Nephron (organoid): ENCODE data around the gene ARNT2.

Experiments
- H3K27ac Mint-ChIP-seq, 3 experiments: 2 replicates each; pipeline ENCODE4 v1.8.0; 2020; ENCODE audit warnings: mixed read lengths in 3 of 3, mild to moderate bottlenecking in 2 of 3, moderate library complexity in 1 of 3
- H3K27me3 Mint-ChIP-seq: 2 replicates; pipeline ENCODE4 v1.8.0; 2021; ENCODE audit warnings: low read depth, mild to moderate bottlenecking, moderate library complexity, mixed read lengths
- H3K36me3 Mint-ChIP-seq: 2 replicates; pipeline ENCODE4 v1.8.0; 2020; ENCODE audit warnings: low read depth, mixed read lengths
- H3K4me1 Mint-ChIP-seq: 2 replicates; pipeline ENCODE4 v1.8.0; 2020; ENCODE audit warnings: mixed read lengths
- H3K4me3 Mint-ChIP-seq, 3 experiments: 2 replicates each; pipeline ENCODE4 v1.8.0; 2020; ENCODE audit warnings: mild to moderate bottlenecking in 3 of 3, mixed read lengths in 3 of 3, moderate library complexity in 2 of 3
- H3K9me3 Mint-ChIP-seq: 2 replicates; pipeline ENCODE4 v1.8.0; 2020; ENCODE audit warnings: mixed read lengths
- TF ChIP-seq, protein P1 (sequence below), 3 experiments: fragments of 200-600 bp; sonication (generic); IDR thresholded peaks; one replicate each; pipeline ENCODE4 v1.5.0; 2021; ENCODE audit warnings: antibody characterized with exemption in 3 of 3; ENCODE audit not compliant: unreplicated experiment in 3 of 3

Gene ARNT2

GRCh38 chr15:80536716-80537115, 132.5 kb downstream of the ARNT2 start:
- TF ChIP-seq, protein P1, sequence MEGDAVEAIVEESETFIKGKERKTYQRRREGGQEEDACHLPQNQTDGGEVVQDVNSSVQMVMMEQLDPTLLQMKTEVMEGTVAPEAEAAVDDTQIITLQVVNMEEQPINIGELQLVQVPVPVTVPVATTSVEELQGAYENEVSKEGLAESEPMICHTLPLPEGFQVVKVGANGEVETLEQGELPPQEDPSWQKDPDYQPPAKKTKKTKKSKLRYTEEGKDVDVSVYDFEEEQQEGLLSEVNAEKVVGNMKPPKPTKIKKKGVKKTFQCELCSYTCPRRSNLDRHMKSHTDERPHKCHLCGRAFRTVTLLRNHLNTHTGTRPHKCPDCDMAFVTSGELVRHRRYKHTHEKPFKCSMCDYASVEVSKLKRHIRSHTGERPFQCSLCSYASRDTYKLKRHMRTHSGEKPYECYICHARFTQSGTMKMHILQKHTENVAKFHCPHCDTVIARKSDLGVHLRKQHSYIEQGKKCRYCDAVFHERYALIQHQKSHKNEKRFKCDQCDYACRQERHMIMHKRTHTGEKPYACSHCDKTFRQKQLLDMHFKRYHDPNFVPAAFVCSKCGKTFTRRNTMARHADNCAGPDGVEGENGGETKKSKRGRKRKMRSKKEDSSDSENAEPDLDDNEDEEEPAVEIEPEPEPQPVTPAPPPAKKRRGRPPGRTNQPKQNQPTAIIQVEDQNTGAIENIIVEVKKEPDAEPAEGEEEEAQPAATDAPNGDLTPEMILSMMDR (IDR thresholded peaks at IDR 0.05; ENCODE audit: unreplicated experiment in 3 of 3) = no peak
- Mint-ChIP-seq H3K27me3 (no peaks in the 10 kb centered on the region), H3K36me3 (peaks cover 68% of the 10 kb centered on the region), H3K4me3 (no peak overlapping the region), H3K27ac (no peak overlapping the region), H3K4me1 (peaks cover 5% of the 10 kb centered on the region), H3K9me3 (peaks cover 24% of the 10 kb centered on the region)

DNA sequence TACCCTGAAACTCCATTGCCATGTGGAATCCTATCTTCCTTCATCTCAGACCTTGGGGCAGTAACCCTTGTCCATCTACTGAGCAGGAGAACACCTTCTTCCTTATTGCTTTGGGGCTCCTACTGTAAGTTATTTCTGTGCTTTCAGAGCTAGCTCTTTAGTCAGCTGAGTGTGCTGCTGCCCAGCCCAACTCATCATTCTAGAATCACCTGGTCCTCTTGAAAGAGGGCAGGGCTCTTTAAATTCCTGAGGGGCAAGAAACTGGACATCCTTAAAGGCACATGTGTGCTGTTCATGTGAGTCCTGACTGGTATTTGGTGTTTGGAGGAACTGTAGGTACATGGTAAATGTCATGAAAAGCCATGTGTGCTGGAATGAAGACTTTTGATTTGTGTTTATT, 140.9 kb downstream of the ARNT2 start:
- Mint-ChIP-seq H3K9me3 (peaks cover 7% of the 10 kb centered on the region), H3K27me3 (no peaks in the 10 kb centered on the region), H3K4me1 (peaks cover 5% of the 10 kb centered on the region), H3K36me3 (peaks cover 37% of the 10 kb centered on the region), H3K27ac (no peak overlapping the region), H3K4me3 (no peak overlapping the region)
- TF ChIP-seq, protein P1 (IDR thresholded peaks at IDR 0.05; ENCODE audit: unreplicated experiment in 3 of 3) = no peak

DNA sequence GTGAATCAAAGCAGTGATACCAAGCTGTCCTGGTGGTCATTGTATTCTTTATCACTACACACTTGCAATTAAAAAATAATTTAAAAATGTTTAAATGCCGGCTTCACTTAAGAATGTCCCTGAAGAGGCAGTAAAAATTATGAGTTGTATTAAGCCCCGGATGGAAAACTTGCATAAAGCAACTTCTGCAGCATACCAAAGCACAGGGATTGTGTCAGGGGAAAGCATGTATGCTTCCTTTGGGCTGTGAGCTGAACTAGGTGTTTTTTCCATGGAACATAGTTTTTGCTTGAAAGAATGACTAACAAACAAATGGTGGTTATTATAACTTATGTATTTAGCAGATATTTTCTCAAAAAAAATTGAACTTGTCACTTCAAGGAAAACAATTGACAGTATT, 143.1 kb downstream of the ARNT2 start:
- peaks cover 3% of the 10 kb centered on the region for H3K9me3 Mint-ChIP-seq
- H3K27ac Mint-ChIP-seq = no peak overlapping the region
- no peaks in the 10 kb centered on the region for H3K27me3 Mint-ChIP-seq
- TF ChIP-seq, protein P1 (IDR thresholded peaks at IDR 0.05; ENCODE audit: unreplicated experiment in 3 of 3) = no peak
- H3K4me1 Mint-ChIP-seq = peaks cover 17% of the 10 kb centered on the region
- no peak overlapping the region for H3K4me3 Mint-ChIP-seq
- peaks cover 28% of the 10 kb centered on the region for H3K36me3 Mint-ChIP-seq

DNA sequence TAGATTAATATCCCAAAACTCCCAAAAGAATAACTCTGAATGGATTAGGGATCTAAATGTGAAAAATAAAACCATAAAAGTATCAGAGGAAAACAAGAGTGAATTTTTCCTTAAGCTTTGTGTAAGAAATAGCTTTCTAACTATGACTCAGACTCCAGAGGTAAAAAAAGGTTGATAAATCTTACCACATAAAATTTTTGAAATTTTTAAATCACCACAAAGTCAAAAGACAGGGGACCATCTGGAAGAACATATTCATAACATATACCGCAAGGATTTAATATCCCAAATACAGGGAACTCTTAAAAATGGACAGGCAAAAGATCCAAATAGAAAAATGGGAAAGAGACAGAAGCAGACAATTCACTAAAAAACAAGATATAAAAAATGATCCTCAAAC, 145.0 kb downstream of the ARNT2 start:
- no peak overlapping the region for H3K27ac Mint-ChIP-seq
- no peak overlapping the region for H3K4me3 Mint-ChIP-seq
- peaks cover 3% of the 10 kb centered on the region for H3K9me3 Mint-ChIP-seq
- H3K4me1 Mint-ChIP-seq = peaks cover 17% of the 10 kb centered on the region
- peaks cover 3% of the 10 kb centered on the region for H3K27me3 Mint-ChIP-seq
- TF ChIP-seq, protein P1 (IDR thresholded peaks at IDR 0.05; ENCODE audit: unreplicated experiment in 3 of 3) = no peak
- H3K36me3 Mint-ChIP-seq = peaks cover 23% of the 10 kb centered on the region

GRCh38 chr15:80549654-80550053, 145.5 kb downstream of the ARNT2 start:
- Mint-ChIP-seq H3K9me3 (no peaks in the 10 kb centered on the region), H3K27ac (peak overlapping the region in 2 of 3 experiments; percentile 2 to 7), H3K27me3 (peaks cover 3% of the 10 kb centered on the region), H3K36me3 (peaks cover 20% of the 10 kb centered on the region), H3K4me1 (peaks cover 20% of the 10 kb centered on the region), H3K4me3 (no peak overlapping the region)
- TF ChIP-seq, protein P1 (IDR thresholded peaks at IDR 0.05; ENCODE audit: unreplicated experiment in 3 of 3) = no peak

- H3K27ac Mint-ChIP-seq = peak overlapping the region in 2 of 3 experiments; percentile 7 to 36
- no peaks in the 10 kb centered on the region for H3K9me3 Mint-ChIP-seq
- peaks cover 24% of the 10 kb centered on the region for H3K36me3 Mint-ChIP-seq
- TF ChIP-seq, protein P1 (IDR thresholded peaks at IDR 0.05; ENCODE audit: unreplicated experiment in 3 of 3) = no peak
- no peak overlapping the region for H3K4me3 Mint-ChIP-seq
- H3K27me3 Mint-ChIP-seq = peaks cover 3% of the 10 kb centered on the region
- H3K4me1 Mint-ChIP-seq = peaks cover 27% of the 10 kb centered on the region
These were observed 146.2 kb downstream of the ARNT2 start for GRCh38 chr15:80550219-80550907.
